Upper lobe of left lung (tissue), 6 donors: ENCODE results near the gene OPRM1. TPM values are rescaled to one million over a fixed set of nuclear protein-coding genes. Genes with fewer than 3 reads are reported as not detected.

Experiments used
- ATAC-seq, 2 donors: fragments of 200-7000 bp; cut with Tn5 transposase; one replicate each; pipeline ENCODE4 v1.9.1; 2022; ENCODE audit warnings: mild to moderate bottlenecking in 2 of 2, moderate library complexity in 2 of 2; ENCODE audit not compliant: low FRiP score in 2 of 2
- DNase-seq, 2 donors: peaks; one replicate each; pipeline ENCODE4 v3.0.0-alpha.2; 2019 to 2020
- H3K27ac ChIP-seq, 4 donors: fragments of 200-600 bp; sonication (generic); one replicate each; pipeline ENCODE4 v1.5.1; 2016 to 2019
- H3K27me3 ChIP-seq, 4 donors: fragments of 200-600 bp; sonication (generic); one replicate each; pipeline ENCODE4 v1.5.1; 2017 to 2019
- H3K36me3 ChIP-seq, 4 donors: fragments of 200-600 bp; sonication (generic); one replicate each; pipeline ENCODE4 v1.5.1; 2016 to 2019
- H3K4me1 ChIP-seq, 4 donors: fragments of 200-600 bp; sonication (generic); one replicate each; pipeline ENCODE4 v1.5.1; 2018 to 2019
- H3K4me3 ChIP-seq, 4 donors: fragments of 200-600 bp; sonication (generic); one replicate each; pipeline ENCODE4 v1.5.1; 2017 to 2019; ENCODE audit warnings: mild to moderate bottlenecking in 2 of 4, moderate library complexity in 1 of 4
- H3K9me3 ChIP-seq, 4 donors: fragments of 200-600 bp; sonication (generic); one replicate each; pipeline ENCODE4 v1.5.1; 2018 to 2019
- CTCF ChIP-seq, 6 experiments: fragments of 450-650 bp in 4 of 6; fragments of 200-600 bp in 2 of 6; sonication (generic) in 2 of 6; IDR thresholded peaks; one replicate each; pipeline ENCODE4 v1.5.1; 2016 to 2019; ENCODE audit warnings: antibody characterized with exemption in 6 of 6
- EP300 ChIP-seq, 4 donors: sonication (generic); formaldehyde crosslinking; IDR thresholded peaks; one replicate each; pipeline ENCODE4 v1.5.1; 2017; ENCODE audit warnings: antibody characterized with exemption in 4 of 4, control low read depth in 2 of 4
- POLR2A ChIP-seq, 4 donors: fragments of 450-650 bp; IDR thresholded peaks; one replicate each; pipeline ENCODE4 v1.5.1; 2016 to 2017; ENCODE audit warnings: antibody characterized with exemption in 4 of 4, mild to moderate bottlenecking in 2 of 4
- POLR2AphosphoS5 ChIP-seq, 2 donors: sonication (generic); formaldehyde crosslinking; IDR thresholded peaks; one replicate each; pipeline ENCODE4 v1.5.1; 2017; ENCODE audit warnings: antibody characterized with exemption in 2 of 2
- WGBS, 2 donors: methylation state at CpG; one replicate each; pipeline ENCODE4 v1.1.5; 2017 to 2018; 5-methylcytosine and 5-hydroxymethylcytosine counted together
- total RNA-seq, 6 donors: library from RNA; depleted of rRNA in 4 of 6; stranded (reverse); fragments of >200 nt in 4 of 6; gene quantifications; one replicate each; pipeline versions ENCODE4 v1.1.0 to v1.2.1, GENCODE V29; 2016 to 2021
- donor health status: DM: no; HTN: no; CAD: no; lungs with moderate emphysema.
- donor health status: DM: no; HTN: yes; CAD: no; lungs with severe emphysema.

Gene OPRM1
- total RNA-seq, 6 donors from 2014 or later, result not detected

- no peak for DNase-seq
- Histone ChIP-seq H3K4me3 (no peak overlapping the region), H3K27ac (peak overlapping the region in 3 of 4 donors; percentile 4 to 43 (median 35)), H3K27me3 (peaks cover 0 to under 1% (median 0%) of the 10 kb centered on the region in 4 donors), H3K4me1 (peaks cover 6 to 14% (median 10%) of the 10 kb centered on the region in 4 donors), H3K36me3 (no peaks in the 10 kb centered on the region), H3K9me3 (no peaks in the 10 kb centered on the region)
- WGBS, 2 donors, result 39 to 43% methylated on average over 4 of the region's 4 CpGs
- no peak for ATAC-seq
- no peak for TF ChIP-seq POLR2A (IDR thresholded peaks at IDR 0.05)
- no peak for TF ChIP-seq POLR2AphosphoS5 (IDR thresholded peaks at IDR 0.05)
- peak in 1 of 4 donors; percentile 4 for TF ChIP-seq EP300 (IDR thresholded peaks at IDR 0.05)
- no peak for TF ChIP-seq CTCF (IDR thresholded peaks at IDR 0.05)
These were observed 253.9 kb downstream of the OPRM1 start for GRCh38 chr6:154292855-154293519.

DNA sequence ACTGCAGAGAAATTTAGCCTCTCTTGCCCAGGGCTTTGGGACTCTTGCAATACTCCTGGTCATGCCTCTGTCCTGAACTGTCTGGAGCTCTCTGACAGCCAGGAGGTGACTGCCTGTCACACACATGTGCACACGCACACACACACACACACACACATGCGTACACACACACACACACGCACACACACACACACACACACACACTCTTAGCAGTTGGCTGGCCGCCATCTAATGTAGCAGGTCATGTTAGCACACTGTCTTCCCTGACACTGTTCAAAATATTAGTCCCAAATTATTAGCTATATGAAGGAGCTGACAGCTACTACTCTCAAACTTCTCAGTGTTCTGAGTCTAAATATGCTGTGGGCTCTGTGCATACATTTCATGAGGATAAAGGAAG, 256.7 kb downstream of the OPRM1 start:
- DNase-seq (no peak), ATAC-seq (no peak)
- H3K9me3 ChIP-seq, result no peaks in the 10 kb centered on the region
- H3K27me3 ChIP-seq, result peaks cover 0 to 3% (median 0%) of the 10 kb centered on the region in 4 donors
- H3K4me3 ChIP-seq, result no peak overlapping the region
- WGBS, 2 donors, result 59 to 82% methylated on average over 4 of the region's 4 CpGs
- H3K36me3 ChIP-seq, result no peaks in the 10 kb centered on the region
- H3K27ac ChIP-seq, result no peak overlapping the region
- peaks cover 9 to 22% (median 18%) of the 10 kb centered on the region in 4 donors for H3K4me1 ChIP-seq
- TF ChIP-seq POLR2AphosphoS5 (IDR thresholded peaks at IDR 0.05), result no peak
- TF ChIP-seq EP300 (IDR thresholded peaks at IDR 0.05), result no peak
- TF ChIP-seq CTCF (IDR thresholded peaks at IDR 0.05), result no peak
- TF ChIP-seq POLR2A (IDR thresholded peaks at IDR 0.05), result no peak
